GM18868 (cell line): ENCODE data around the gene EYA4.
"Not testable (repeated sequence)": the region's sequence is repeated elsewhere in the genome, so short reads cannot be mapped to it uniquely, and the experiment has no call there.

ENCODE experiments used
- ATAC-seq: cut with Tn5 transposase; IDR thresholded peaks from one replicate; pipeline ENCODE4 v1.9.1; 2021; ENCODE audit warnings: mild to moderate bottlenecking, moderate library complexity; ENCODE audit not compliant: unreplicated experiment

EYA4 gene

DNA sequence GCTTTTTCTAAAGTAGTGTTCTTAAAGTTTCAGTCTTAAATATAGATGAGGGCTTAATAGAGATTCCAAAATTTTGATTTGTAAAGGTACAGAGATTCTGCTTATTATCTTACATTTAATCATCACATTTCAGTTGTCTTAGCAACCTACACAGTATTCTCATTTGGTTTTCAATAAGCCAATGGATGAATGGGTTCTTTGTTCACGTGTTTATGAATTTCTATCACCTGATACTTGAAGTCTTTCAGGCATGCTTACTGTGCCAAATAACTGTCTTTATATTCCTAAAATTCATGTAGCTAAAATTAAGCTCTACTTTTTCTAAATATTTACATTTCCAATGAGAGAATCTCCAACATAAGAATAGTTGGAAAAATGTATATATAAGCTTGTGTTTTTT, 152.7 kb downstream of the EYA4 start:
- ATAC-seq = no peak

GRCh38 chr6:133394630-133395029, 153.5 kb downstream of the EYA4 start:
- ATAC-seq = no peak

GRCh38 chr6:133396233-133396983, 155.3 kb downstream of the EYA4 start:
- ATAC-seq = no peak

- no peak for ATAC-seq
Measured at GRCh38 chr6:133396984-133397348, 155.8 kb downstream of the EYA4 start.

DNA sequence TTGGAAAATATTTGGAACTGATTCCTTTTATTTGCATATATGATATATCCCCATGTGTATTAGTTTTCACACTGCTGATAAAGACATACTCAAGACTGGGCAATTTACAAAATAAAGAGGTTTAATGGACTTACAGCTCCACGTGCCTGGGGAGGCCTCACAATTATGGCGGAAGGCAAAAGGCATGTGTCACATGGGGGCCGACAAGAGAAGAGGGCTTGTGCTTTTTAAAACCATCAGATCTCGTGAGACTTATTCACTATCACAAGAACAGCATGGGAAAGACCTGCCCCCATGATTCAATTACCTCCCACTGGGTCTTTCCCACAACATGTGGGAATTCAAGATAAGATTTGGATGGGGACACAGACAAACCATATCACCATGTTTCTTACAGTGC, 156.4 kb downstream of the EYA4 start:
- not testable (repeated sequence) for ATAC-seq

DNA sequence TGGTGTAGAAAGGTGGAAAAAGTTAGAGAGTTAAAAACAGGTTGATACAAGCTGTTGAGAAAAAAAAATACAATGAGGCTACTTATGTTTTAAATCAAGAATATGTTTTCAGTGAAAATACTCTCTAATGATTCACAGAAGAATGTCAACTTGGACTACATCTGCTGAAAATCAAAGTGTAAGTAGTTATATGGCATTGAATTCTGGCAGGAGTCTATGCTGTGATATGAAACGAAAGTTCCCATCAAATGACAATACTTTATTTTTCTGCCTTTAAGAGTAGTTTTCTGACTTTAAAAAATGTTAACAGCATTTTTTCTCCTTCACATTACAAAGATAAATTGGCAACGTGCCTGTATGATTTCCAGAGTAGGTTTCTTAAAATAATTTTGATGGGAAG, 158.3 kb downstream of the EYA4 start:
- ATAC-seq = no peak

GRCh38 chr6:133404151-133404550, 163.0 kb downstream of the EYA4 start:
- no peak for ATAC-seq

DNA sequence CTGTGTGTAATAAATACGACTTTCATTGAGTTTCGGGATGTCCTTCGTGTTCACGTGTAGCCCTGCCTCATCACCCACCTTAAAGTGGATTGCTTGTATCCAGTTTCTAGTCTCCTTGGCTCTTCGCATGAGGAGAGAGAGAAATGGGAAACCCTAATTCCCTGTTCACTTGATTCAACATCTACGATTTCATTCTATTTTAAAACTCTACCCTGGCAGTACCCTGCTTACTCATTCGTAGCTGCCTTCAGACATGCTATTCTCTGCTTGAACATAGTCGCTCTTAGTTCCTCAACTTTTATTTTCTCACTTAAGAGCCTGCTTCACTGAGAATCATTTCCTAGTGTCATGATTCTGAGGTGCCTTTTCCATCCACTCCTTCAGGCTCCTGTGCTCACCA, 163.6 kb downstream of the EYA4 start:
- ATAC-seq = no peak

- no peak for ATAC-seq
Measured at GRCh38 chr6:133407320-133408100, 166.4 kb downstream of the EYA4 start.

DNA sequence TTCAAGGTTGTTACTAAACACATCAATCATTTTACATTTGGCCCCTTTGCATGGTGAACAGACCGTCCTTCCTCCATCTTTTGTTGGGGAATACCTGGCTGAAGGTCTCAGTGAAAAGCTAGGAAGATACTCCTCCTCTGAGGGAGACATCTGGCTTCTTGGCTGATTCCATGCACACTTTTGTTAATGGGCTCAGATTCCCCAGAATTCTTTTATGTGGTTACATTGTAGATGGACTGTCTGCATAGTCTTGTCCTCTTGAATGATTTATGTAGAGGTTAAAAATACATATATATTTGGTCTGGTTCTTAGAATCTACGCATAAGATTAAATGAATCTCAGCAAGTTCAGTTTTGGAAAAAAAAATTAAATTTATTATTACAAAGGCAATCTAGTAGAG, 167.0 kb downstream of the EYA4 start:
- ATAC-seq = no peak

GRCh38 chr6:133408543-133408942, 167.4 kb downstream of the EYA4 start:
- no peak for ATAC-seq

GRCh38 chr6:133410638-133411435, 169.7 kb downstream of the EYA4 start:
- ATAC-seq = no peak

DNA sequence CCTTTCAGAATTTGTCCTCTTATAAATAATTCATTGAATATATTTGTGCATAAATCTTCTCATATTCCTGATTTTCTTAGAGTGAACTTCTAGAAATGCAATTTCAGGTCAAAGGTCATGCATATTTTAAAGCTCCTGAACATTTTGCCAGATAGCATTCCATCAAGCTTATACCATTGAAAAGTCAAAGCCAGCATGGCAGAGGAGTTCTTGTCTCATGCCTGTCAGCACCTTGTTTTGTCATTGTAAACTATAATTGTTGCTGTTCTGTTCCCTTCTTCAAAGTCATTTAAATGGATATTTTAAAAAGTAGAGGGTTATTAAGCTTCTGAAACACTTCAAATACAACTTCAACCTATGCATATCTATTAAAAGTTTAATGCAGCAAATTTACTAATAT, 170.6 kb downstream of the EYA4 start:
- no peak for ATAC-seq

- ATAC-seq = no peak
Measured at GRCh38 chr6:133415262-133415661, 174.1 kb downstream of the EYA4 start.

GRCh38 chr6:133418108-133418507, 177.0 kb downstream of the EYA4 start:
- ATAC-seq = no peak

- ATAC-seq = no peak
Measured at GRCh38 chr6:133423242-133423641, 182.1 kb downstream of the EYA4 start.

DNA sequence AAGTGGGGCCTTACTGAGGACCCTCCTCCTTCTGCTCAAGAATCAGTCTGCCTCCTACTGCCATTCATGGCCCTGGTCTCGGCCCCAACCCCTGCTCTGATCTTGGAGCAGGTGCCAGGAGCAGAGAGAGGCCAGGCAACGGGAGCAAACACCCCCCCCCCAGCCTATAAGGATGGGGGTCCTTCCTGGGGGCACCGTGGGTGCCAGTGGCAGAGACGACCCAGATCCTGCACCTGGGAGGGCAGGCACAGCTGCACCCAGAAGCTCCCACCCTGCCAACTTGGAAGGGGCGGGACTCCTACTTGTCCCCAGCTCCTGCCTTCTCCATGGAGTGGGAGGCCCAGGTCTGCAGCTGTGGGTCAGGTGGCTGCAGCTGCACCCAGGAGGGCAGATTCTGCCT, 183.2 kb downstream of the EYA4 start:
- no peak for ATAC-seq

- ATAC-seq = no peak
Measured at GRCh38 chr6:133426038-133426437, 184.9 kb downstream of the EYA4 start.

- no peak for ATAC-seq
Measured at GRCh38 chr6:133428295-133428694, 187.1 kb downstream of the EYA4 start.

- no peak for ATAC-seq
Measured at GRCh38 chr6:133430530-133430929, 189.4 kb downstream of the EYA4 start.

DNA sequence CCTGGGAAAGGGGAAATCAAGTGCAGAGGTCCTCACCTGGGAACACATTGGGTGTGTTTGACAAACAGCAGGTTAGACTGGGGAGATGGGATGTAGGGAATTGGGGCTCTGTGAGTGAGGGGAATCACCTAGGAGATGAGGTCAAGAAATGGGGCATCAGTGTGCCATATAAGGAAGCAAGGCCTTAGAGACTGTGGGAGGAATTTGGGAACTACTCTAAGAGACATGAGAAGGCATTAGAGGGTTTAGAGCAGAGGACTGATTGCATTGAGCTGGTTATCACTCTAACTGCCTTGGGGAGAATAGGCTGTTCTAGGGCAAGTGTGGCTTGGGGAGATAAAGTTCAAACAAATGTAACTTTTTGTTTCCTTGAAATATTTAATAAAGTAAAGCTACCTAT, 189.9 kb downstream of the EYA4 start:
- no peak for ATAC-seq
